DND-41 (cell line): ENCODE measurements around the gene TNS1.

Experiments
- EZH2 ChIP-seq: IDR thresholded peaks from 3 replicates; pipeline ENCODE4 v1.6.1; 2012; ENCODE audit warnings: borderline replicate concordance, low read depth, mild to moderate bottlenecking, moderate library complexity, low read length, inconsistent platforms; ENCODE audit not compliant: severe bottlenecking
- TF ChIP-seq, protein P1 (sequence below): IDR thresholded peaks from 2 replicates; pipeline ENCODE4 v1.5.1; 2012; ENCODE audit warnings: borderline replicate concordance, low read length, moderate library complexity, mild to moderate bottlenecking; ENCODE audit not compliant: poor library complexity, severe bottlenecking; ENCODE audit errors: extremely low read depth

DNA sequence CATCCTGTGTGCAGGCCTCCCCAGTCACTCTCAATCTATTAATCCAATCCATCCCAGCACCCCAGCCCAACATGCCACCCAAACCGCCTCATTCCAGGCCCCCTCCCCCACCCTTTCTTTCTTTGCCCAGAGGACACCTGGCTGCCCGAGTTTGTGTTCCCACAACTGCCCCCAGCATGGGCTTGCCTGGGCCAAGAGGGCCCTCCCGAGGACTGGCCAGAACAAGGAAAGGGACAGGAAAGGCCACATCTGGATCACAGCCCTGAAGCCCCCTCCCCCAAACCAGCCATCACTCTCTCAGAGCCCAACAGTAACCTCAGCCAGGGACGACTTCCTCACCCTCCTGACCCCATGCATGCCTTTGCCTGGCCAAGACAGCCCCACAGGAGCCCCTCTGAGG is 1.2 kb downstream of the TNS1 start:
- TF ChIP-seq, protein P1, sequence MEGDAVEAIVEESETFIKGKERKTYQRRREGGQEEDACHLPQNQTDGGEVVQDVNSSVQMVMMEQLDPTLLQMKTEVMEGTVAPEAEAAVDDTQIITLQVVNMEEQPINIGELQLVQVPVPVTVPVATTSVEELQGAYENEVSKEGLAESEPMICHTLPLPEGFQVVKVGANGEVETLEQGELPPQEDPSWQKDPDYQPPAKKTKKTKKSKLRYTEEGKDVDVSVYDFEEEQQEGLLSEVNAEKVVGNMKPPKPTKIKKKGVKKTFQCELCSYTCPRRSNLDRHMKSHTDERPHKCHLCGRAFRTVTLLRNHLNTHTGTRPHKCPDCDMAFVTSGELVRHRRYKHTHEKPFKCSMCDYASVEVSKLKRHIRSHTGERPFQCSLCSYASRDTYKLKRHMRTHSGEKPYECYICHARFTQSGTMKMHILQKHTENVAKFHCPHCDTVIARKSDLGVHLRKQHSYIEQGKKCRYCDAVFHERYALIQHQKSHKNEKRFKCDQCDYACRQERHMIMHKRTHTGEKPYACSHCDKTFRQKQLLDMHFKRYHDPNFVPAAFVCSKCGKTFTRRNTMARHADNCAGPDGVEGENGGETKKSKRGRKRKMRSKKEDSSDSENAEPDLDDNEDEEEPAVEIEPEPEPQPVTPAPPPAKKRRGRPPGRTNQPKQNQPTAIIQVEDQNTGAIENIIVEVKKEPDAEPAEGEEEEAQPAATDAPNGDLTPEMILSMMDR: no peak
- no peak for TF ChIP-seq EZH2
